HEK293 (cell line): ENCODE measurements around the gene IBA57.

ENCODE experiments used
- CTCF ChIA-PET: fragments of 350-600 bp; formaldehyde crosslinking; extraction: SDS; loops from one replicate; lab custom pipeline; 2021; ENCODE audit warnings: antibody characterized with exemption; lab: Yijun Ruan, JAX
- POLR2A ChIA-PET: fragments of 300-600 bp; formaldehyde crosslinking; extraction: SDS; loops from one replicate; lab custom pipeline; 2020; ENCODE audit warnings: antibody characterized with exemption, inconsistent platforms; lab: Yijun Ruan, JAX
- H3K27ac ChIP-seq: fragments of 200-500 bp; sonication (Bioruptor generic); 2 replicates; pipeline ENCODE4 v1.5.1; 2014; ENCODE audit warnings: low read depth, low read length, control low read depth, inconsistent platforms; ENCODE audit errors: extremely low read depth
- H3K36me3 ChIP-seq, 2 experiments: fragments of 200-500 bp in 1 of 2; sonication (Bioruptor generic) in 1 of 2; 1 replicate in 1 of 2; 2 replicates in 1 of 2; pipeline ENCODE4 v1.5.1; 2014 to 2017; ENCODE audit warnings: inconsistent platforms in 2 of 2, low read length in 2 of 2; ENCODE audit not compliant: control insufficient read depth in 2 of 2, insufficient read depth in 1 of 2
- H3K4me1 ChIP-seq: fragments of 200-500 bp; sonication (Bioruptor generic); 2 replicates; pipeline ENCODE4 v1.5.1; 2014; ENCODE audit warnings: mild to moderate bottlenecking, low read length, inconsistent platforms; ENCODE audit not compliant: control insufficient read depth, insufficient read depth
- H3K4me3 ChIP-seq: 2 replicates; pipeline ENCODE4 v1.5.1; 2011; ENCODE audit warnings: low read depth, mild to moderate bottlenecking, control low read depth, low read length, moderate library complexity
- H3K9me3 ChIP-seq: fragments of 200-500 bp; sonication (Bioruptor generic); 2 replicates; pipeline ENCODE4 v1.5.1; 2014; ENCODE audit warnings: low read depth, low read length, inconsistent platforms; ENCODE audit not compliant: control insufficient read depth, insufficient read depth
- PRDM2 ChIP-seq: fragments of 450-650 bp; formaldehyde crosslinking; IDR thresholded peaks from 2 replicates; pipeline ENCODE4 v1.5.1; 2016; ENCODE audit warnings: missing biosample characterization, missing genetic modification characterization, borderline replicate concordance
- REPIN1 ChIP-seq: fragments of 450-650 bp; formaldehyde crosslinking; IDR thresholded peaks from 2 replicates; pipeline ENCODE4 v1.5.1; 2017; ENCODE audit warnings: missing biosample characterization, missing genetic modification characterization, low read depth
- ZBTB26 ChIP-seq: fragments of 450-650 bp; formaldehyde crosslinking; optimal IDR thresholded peaks from 2 replicates; pipeline ENCODE3; 2016; ENCODE audit warnings: missing biosample characterization, mild to moderate bottlenecking, missing genetic modification characterization
- ZBTB48 ChIP-seq: fragments of 450-650 bp; formaldehyde crosslinking; IDR thresholded peaks from 2 replicates; pipeline ENCODE4 v1.5.1; 2016; ENCODE audit warnings: missing biosample characterization, missing genetic modification characterization
- ZBTB49 ChIP-seq: fragments of 450-650 bp; formaldehyde crosslinking; IDR thresholded peaks from 2 replicates; pipeline ENCODE4 v1.5.1; 2016; ENCODE audit warnings: missing biosample characterization, missing genetic modification characterization, low read depth
- ZNF121 ChIP-seq: fragments of 450-650 bp; formaldehyde crosslinking; IDR thresholded peaks from 2 replicates; pipeline ENCODE4 v1.5.1; 2016; ENCODE audit warnings: missing biosample characterization, missing genetic modification characterization
- ZNF175 ChIP-seq: fragments of 450-650 bp; formaldehyde crosslinking; IDR thresholded peaks from 2 replicates; pipeline ENCODE4 v1.5.1; 2016; ENCODE audit warnings: missing biosample characterization, missing genetic modification characterization
- ZNF221 ChIP-seq: fragments of 450-650 bp; formaldehyde crosslinking; IDR thresholded peaks from 2 replicates; pipeline ENCODE4 v1.5.1; 2017; ENCODE audit warnings: missing biosample characterization, missing genetic modification characterization, borderline replicate concordance
- ZNF239 ChIP-seq: fragments of 450-650 bp; formaldehyde crosslinking; IDR thresholded peaks from 2 replicates; pipeline ENCODE4 v1.5.1; 2016; ENCODE audit warnings: missing biosample characterization, missing genetic modification characterization
- ZNF24 ChIP-seq: fragments of 450-650 bp; formaldehyde crosslinking; IDR thresholded peaks from 2 replicates; pipeline ENCODE4 v1.5.1; 2016; ENCODE audit warnings: missing biosample characterization, missing genetic modification characterization
- ZNF248 ChIP-seq: fragments of 450-650 bp; formaldehyde crosslinking; IDR thresholded peaks from 2 replicates; pipeline ENCODE4 v1.5.1; 2017; ENCODE audit warnings: missing biosample characterization, missing genetic modification characterization
- ZNF292 ChIP-seq: fragments of 450-650 bp; formaldehyde crosslinking; IDR thresholded peaks from 2 replicates; pipeline ENCODE4 v1.5.1; 2016; ENCODE audit warnings: low read depth, missing biosample characterization, missing genetic modification characterization, borderline replicate concordance
- ZNF660 ChIP-seq: fragments of 450-650 bp; IDR thresholded peaks from 2 replicates; pipeline ENCODE4 v1.5.1; 2018; ENCODE audit warnings: missing biosample characterization, mild to moderate bottlenecking, missing genetic modification characterization
- ZNF768 ChIP-seq: fragments of 450-650 bp; formaldehyde crosslinking; IDR thresholded peaks from 2 replicates; pipeline ENCODE4 v1.5.1; 2018; ENCODE audit warnings: missing biosample characterization, mild to moderate bottlenecking, missing genetic modification characterization
- TF ChIP-seq, protein P1 (sequence below): fragments of 450-650 bp; formaldehyde crosslinking; IDR thresholded peaks from 2 replicates; pipeline ENCODE4 v1.5.1; 2016; ENCODE audit warnings: missing biosample characterization, missing genetic modification characterization
- TF ChIP-seq, protein P2 (sequence below): fragments of 450-650 bp; formaldehyde crosslinking; IDR thresholded peaks from 2 replicates; pipeline ENCODE4 v1.5.1; 2016; ENCODE audit warnings: missing biosample characterization, missing genetic modification characterization
- TF ChIP-seq, protein P3 (sequence below): fragments of 450-650 bp; formaldehyde crosslinking; IDR thresholded peaks from 2 replicates; pipeline ENCODE4 v1.5.1; 2016; ENCODE audit warnings: missing biosample characterization, missing genetic modification characterization, borderline replicate concordance

IBA57 gene

DNA sequence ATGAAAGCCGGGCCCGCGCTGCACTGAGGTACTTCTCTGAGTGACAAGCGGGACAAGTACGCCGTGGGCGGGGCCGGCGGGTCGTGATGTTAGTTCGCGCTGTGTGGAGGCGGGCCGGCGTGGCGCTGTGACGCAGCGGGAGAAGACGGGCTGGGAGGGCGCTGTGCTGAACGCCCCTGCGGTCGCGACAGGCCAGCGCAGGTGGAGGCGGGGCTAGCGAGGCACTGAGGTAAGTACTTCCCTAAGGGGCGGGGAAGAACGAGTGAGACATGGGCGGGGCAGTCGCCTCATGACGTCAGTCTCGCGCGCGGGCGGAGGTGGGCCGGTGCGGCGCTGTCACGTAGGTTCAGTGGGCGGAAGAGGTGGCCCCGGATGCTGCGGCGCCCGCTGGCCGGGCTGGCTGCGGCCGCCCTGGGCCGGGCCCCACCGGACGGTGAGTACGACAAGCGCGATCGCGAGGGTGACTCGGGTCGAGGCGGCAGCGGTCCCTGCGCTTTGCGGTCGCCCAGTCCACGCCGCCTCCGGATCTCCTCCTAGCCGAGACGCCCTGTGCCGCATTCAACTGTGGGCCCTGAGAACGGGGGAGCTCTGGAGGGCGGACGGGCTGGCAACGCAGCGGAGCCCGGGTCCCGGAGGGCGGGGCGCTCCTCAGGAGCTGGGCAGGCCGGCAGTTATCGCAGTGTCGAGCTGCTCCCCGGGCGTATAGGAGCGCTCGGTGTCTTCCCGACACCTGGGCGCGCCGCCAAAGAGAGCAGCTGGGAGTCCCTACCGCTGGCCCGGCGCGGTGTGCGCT is 25.5 kb upstream of the IBA57 start, which contains the start of gene GUK1:
TSS of gene GUK1 (plus strand) at position 349 of the 793 bp plus-strand sequence. CDS start at position 373, 24 bp downstream.
- peaks cover 0 to 15% of the 10 kb centered on the region in 2 experiments; a peak in 1 of 3 replicates for H3K36me3 ChIP-seq
- no peaks in the 10 kb centered on the region for H3K9me3 ChIP-seq
- ChIA-PET CTCF (interaction anchor here (0.6 to 2.2 kb wide), 5 partner anchors 9 to 673 kb away, joined by 3 to 12 read pairs (median 3); no protein-coding TSS in a partner anchor), POLR2A (interaction anchor here (0.8 to 2.2 kb wide), 11 partner anchors 9 to 346 kb away, joined by 3 to 38 read pairs (median 4); partner anchors contain the start of genes IBA57, MRPL55 and RNF187)
- H3K27ac ChIP-seq, result peak within 1 kb of the TSS; percentile 75
- H3K4me1 ChIP-seq, result peaks cover 13% of the 10 kb centered on the region
- peak within 1 kb of the TSS; percentile 90 for H3K4me3 ChIP-seq
- TF ChIP-seq, protein P1, sequence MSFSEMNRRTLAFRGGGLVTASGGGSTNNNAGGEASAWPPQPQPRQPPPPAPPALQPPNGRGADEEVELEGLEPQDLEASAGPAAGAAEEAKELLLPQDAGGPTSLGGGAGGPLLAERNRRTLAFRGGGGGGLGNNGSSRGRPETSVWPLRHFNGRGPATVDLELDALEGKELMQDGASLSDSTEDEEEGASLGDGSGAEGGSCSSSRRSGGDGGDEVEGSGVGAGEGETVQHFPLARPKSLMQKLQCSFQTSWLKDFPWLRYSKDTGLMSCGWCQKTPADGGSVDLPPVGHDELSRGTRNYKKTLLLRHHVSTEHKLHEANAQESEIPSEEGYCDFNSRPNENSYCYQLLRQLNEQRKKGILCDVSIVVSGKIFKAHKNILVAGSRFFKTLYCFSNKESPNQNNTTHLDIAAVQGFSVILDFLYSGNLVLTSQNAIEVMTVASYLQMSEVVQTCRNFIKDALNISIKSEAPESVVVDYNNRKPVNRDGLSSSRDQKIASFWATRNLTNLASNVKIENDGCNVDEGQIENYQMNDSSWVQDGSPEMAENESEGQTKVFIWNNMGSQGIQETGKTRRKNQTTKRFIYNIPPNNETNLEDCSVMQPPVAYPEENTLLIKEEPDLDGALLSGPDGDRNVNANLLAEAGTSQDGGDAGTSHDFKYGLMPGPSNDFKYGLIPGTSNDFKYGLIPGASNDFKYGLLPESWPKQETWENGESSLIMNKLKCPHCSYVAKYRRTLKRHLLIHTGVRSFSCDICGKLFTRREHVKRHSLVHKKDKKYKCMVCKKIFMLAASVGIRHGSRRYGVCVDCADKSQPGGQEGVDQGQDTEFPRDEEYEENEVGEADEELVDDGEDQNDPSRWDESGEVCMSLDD, result peak; percentile 60; the same call in 1 of the 2 replicates
- TF ChIP-seq ZNF175 (tag by site-specific recombination) (no peak), ZBTB49 (no peak), ZNF121 (tag by site-specific recombination) (peak; percentile 82; the same call in 1 of the 2 replicates), REPIN1 (tag by site-specific recombination) (peak; percentile 90; the same call in 1 of the 2 replicates), ZBTB48 (tag by site-specific recombination) (peak; percentile 66), ZNF221 (tag by site-specific recombination) (no peak), ZNF768 (tag by site-specific recombination) (no peak; the same call in 1 of the 2 replicates), ZNF239 (tag by site-specific recombination) (no peak), ZNF248 (tag by site-specific recombination) (no peak), ZNF660 (tag by site-specific recombination) (no peak; the same call in 1 of the 2 replicates), ZBTB26 (tag by site-specific recombination) (peak; percentile 97), ZNF24 (tag by site-specific recombination) (peak; percentile 18), PRDM2 (tag by site-specific recombination) (no peak), ZNF292 (tag by site-specific recombination) (no peak)
- TF ChIP-seq, protein P2, sequence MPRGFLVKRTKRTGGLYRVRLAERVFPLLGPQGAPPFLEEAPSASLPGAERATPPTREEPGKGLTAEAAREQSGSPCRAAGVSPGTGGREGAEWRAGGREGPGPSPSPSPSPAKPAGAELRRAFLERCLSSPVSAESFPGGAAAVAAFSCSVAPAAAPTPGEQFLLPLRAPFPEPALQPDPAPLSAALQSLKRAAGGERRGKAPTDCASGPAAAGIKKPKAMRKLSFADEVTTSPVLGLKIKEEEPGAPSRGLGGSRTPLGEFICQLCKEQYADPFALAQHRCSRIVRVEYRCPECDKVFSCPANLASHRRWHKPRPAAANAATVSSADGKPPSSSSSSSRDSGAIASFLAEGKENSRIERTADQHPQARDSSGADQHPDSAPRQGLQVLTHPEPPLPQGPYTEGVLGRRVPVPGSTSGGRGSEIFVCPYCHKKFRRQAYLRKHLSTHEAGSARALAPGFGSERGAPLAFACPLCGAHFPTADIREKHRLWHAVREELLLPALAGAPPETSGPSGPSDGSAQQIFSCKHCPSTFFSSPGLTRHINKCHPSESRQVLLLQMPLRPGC (tag by site-specific recombination), result 0 out of 2 replicates have a peak, but pooled peaks have one; percentile 11
- TF ChIP-seq, protein P3, sequence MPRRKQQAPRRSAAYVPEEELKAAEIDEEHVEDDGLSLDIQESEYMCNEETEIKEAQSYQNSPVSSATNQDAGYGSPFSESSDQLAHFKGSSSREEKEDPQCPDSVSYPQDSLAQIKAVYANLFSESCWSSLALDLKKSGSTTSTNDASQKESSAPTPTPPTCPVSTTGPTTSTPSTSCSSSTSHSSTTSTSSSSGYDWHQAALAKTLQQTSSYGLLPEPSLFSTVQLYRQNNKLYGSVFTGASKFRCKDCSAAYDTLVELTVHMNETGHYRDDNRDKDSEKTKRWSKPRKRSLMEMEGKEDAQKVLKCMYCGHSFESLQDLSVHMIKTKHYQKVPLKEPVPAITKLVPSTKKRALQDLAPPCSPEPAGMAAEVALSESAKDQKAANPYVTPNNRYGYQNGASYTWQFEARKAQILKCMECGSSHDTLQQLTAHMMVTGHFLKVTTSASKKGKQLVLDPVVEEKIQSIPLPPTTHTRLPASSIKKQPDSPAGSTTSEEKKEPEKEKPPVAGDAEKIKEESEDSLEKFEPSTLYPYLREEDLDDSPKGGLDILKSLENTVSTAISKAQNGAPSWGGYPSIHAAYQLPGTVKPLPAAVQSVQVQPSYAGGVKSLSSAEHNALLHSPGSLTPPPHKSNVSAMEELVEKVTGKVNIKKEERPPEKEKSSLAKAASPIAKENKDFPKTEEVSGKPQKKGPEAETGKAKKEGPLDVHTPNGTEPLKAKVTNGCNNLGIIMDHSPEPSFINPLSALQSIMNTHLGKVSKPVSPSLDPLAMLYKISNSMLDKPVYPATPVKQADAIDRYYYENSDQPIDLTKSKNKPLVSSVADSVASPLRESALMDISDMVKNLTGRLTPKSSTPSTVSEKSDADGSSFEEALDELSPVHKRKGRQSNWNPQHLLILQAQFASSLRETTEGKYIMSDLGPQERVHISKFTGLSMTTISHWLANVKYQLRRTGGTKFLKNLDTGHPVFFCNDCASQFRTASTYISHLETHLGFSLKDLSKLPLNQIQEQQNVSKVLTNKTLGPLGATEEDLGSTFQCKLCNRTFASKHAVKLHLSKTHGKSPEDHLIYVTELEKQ (tag by site-specific recombination), result peak; percentile 81
